ENCODE results near the gene CLDN34.

GRCh38 chrX:9919632-9920172 is 47.5 kb upstream of the CLDN34 start:
- TF ChIP-seq CTCF (IDR thresholded peaks at IDR 0.05), result no peak
- no peak for TF ChIP-seq POLR2A (IDR thresholded peaks at IDR 0.05)

All from esophagus squamous epithelium (tissue), 4 donors.